ENCODE measurements around the gene EIF4E1B. TPM values are rescaled to one million over a fixed set of nuclear protein-coding genes. Genes with fewer than 3 reads are reported as not detected.

The EIF4E1B gene
- total RNA-seq, 4 donors from 2014 or later, result not detected

DNA sequence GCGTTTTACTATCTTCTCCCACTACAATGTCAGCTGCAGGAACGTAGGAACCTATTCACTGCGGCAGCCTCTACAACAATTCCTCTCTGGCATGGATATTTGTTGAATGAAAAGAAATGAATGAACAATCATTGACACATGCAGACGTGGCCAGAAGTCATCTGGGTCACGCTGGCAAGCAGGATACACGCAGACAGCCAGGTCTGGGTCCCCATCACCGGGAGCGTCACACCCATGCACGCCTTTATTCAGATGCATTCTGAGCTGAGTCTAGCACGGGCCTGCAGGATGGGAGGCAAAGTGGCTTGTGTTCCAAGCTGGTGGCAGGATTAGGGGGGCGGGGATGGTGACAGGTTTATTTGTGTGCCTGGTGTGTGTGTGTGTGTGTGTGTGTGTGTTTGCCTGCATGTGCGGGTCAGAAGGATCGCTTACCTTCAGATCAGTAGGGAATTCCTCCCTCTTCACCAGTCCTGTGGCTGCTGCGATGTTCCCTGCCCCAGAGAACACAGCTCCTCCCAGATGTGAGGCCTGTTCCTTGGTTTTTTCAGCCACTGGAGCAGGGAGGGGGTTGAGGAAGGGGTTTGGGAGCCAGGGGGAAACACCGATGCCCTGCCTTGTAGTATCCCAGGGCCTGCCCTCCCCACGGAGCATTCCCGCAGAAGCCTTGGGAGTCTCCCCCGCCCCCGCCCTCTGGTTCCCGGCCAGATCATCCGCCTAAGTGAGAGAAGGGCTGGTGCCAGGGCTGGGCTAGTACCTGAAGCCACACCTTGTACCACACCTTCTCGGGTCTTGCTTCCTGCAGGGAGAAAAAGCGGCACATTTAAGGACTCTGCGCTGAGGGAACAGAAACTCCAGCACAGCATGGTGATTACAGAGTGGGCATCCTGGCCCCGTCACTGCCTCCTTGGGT, 4.3 kb upstream of the EIF4E1B start:
- no peak for ATAC-seq
- TF ChIP-seq POLR2AphosphoS5 (IDR thresholded peaks at IDR 0.05) (no peak), POLR2A (IDR thresholded peaks at IDR 0.05) (no peak)
- H3K36me3 ChIP-seq, result no peaks in the 10 kb centered on the region
- no peaks in the 10 kb centered on the region for H3K9me3 ChIP-seq
- H3K27me3 ChIP-seq, result peaks cover 98% of the 10 kb centered on the region
- H3K4me3 ChIP-seq, result no peak overlapping the region
- peaks cover 0 to 27% (median 12%) of the 10 kb centered on the region in 3 donors for H3K4me1 ChIP-seq
- H3K27ac ChIP-seq, result no peak overlapping the region
- 56 to 70% methylated on average over 4 to 14 of the region's 25 CpGs for WGBS, 2 donors (ENCODE audit: low coverage in 1 of 2)

DNA sequence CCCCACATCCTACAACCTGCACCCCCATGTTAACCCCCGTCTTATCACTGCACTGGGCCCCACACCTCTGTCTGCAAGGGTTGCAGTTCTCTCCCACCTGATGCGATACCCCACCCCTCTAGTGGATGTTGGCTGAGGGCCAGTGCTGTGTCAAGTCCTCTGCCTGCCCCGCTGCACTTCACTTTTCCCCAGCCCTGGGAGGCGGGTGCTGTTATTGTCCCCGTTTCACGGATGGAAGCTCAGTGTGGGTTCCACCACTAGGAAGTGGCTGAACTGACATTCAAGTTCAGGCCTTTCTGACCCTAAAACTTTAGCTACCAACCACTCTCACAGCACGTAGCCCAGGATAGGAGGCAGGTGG, 3.6 kb upstream of the EIF4E1B start:
- H3K27ac ChIP-seq, result no peak overlapping the region
- 70 to 83% methylated on average over 1 to 3 of the region's 7 CpGs for WGBS, 2 donors (ENCODE audit: low coverage in 1 of 2)
- TF ChIP-seq EP300 (IDR thresholded peaks at IDR 0.05) (no peak), POLR2AphosphoS5 (IDR thresholded peaks at IDR 0.05) (no peak)

DNA sequence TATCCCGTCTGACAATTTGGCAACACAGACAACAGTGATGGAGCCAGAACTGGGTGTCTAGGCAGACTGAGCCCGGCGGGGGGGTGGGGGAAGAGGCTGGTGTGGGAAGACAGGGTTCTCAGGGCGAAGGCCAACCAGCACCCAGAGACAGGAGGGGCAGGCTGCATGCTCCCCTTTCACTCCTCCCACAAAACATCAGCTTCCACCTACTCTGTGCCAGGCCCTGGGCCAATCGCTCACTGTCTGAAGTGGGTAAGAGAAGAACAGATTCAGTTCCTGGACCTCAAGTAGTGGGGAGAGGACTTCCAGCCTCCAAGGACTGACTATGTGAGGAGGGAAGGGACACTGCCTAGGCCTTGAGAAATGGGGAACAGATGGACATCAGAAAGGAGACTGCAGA, 2.9 kb upstream of the EIF4E1B start:
- Histone ChIP-seq H3K27me3 (peaks cover 98% of the 10 kb centered on the region), H3K27ac (no peak overlapping the region), H3K36me3 (no peaks in the 10 kb centered on the region), H3K4me1 (peaks cover 0 to 19% (median 12%) of the 10 kb centered on the region in 3 donors), H3K9me3 (no peaks in the 10 kb centered on the region), H3K4me3 (no peak overlapping the region)
- TF ChIP-seq POLR2AphosphoS5 (IDR thresholded peaks at IDR 0.05), result no peak
- TF ChIP-seq, protein P1, sequence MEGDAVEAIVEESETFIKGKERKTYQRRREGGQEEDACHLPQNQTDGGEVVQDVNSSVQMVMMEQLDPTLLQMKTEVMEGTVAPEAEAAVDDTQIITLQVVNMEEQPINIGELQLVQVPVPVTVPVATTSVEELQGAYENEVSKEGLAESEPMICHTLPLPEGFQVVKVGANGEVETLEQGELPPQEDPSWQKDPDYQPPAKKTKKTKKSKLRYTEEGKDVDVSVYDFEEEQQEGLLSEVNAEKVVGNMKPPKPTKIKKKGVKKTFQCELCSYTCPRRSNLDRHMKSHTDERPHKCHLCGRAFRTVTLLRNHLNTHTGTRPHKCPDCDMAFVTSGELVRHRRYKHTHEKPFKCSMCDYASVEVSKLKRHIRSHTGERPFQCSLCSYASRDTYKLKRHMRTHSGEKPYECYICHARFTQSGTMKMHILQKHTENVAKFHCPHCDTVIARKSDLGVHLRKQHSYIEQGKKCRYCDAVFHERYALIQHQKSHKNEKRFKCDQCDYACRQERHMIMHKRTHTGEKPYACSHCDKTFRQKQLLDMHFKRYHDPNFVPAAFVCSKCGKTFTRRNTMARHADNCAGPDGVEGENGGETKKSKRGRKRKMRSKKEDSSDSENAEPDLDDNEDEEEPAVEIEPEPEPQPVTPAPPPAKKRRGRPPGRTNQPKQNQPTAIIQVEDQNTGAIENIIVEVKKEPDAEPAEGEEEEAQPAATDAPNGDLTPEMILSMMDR (IDR thresholded peaks at IDR 0.05), result no peak
- no peak for ATAC-seq
- WGBS, 2 donors (ENCODE audit: low coverage in 1 of 2), result 20 to 59% methylated on average over 1 to 4 of the region's 5 CpGs

More for the DNA sequence above, 3.6 kb upstream of the EIF4E1B start:
- Histone ChIP-seq H3K9me3 (no peaks in the 10 kb centered on the region), H3K36me3 (no peaks in the 10 kb centered on the region), H3K4me1 (peaks cover 0 to 20% (median 12%) of the 10 kb centered on the region in 3 donors), H3K4me3 (no peak overlapping the region), H3K27me3 (peaks cover 98% of the 10 kb centered on the region)
- ATAC-seq, result no peak

DNA sequence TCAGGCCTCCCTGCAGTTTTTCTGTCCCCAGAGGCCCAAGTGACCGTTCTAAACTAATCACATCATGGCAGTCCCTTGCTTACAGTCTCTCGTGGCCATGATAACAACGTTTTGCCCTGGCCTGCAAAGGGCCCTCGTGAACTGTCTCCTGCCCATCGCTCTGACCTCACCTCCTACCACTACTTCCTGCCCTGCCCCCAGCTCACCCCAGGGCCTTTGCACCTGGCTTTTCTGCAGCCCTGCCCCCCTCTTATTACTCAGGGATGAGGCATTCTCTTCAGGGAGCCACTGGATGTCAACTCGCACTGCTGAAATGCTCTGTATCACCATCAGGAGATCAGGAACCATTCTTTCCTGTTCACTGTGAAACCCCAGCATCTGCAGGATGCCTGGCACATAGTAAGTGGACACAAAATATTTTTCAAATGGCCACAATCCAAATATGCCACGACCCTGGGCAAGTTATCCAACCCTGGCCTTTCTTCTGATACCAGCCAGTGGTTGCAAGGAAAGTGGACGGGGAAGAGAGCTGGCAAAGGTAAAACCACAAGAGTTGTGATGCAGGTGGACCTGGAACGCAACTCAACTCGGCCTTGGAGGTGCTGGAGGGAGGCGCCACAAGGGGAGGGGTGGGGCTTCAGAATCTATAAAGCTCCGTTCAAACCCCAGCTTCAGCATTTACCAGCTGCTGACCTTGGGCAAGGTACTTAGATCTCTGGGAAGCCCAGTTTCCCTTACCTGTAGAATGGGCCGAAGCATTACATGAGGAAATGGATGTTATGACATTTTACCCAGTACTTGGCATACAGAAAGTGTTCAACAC, 1.9 kb upstream of the EIF4E1B start:
- ATAC-seq, result no peak
- Histone ChIP-seq H3K27me3 (peaks cover 99% of the 10 kb centered on the region), H3K36me3 (no peaks in the 10 kb centered on the region), H3K9me3 (no peaks in the 10 kb centered on the region), H3K27ac (no peak overlapping the region), H3K4me3 (no peak overlapping the region), H3K4me1 (peaks cover 0 to 19% (median 12%) of the 10 kb centered on the region in 3 donors)
- 41 to 64% methylated on average over 5 to 9 of the region's 13 CpGs for WGBS, 2 donors (ENCODE audit: low coverage in 1 of 2)
- TF ChIP-seq EP300 (IDR thresholded peaks at IDR 0.05) (no peak), POLR2AphosphoS5 (IDR thresholded peaks at IDR 0.05) (no peak), POLR2A (IDR thresholded peaks at IDR 0.05) (no peak)
- TF ChIP-seq, protein P1 (IDR thresholded peaks at IDR 0.05), result no peak

DNA sequence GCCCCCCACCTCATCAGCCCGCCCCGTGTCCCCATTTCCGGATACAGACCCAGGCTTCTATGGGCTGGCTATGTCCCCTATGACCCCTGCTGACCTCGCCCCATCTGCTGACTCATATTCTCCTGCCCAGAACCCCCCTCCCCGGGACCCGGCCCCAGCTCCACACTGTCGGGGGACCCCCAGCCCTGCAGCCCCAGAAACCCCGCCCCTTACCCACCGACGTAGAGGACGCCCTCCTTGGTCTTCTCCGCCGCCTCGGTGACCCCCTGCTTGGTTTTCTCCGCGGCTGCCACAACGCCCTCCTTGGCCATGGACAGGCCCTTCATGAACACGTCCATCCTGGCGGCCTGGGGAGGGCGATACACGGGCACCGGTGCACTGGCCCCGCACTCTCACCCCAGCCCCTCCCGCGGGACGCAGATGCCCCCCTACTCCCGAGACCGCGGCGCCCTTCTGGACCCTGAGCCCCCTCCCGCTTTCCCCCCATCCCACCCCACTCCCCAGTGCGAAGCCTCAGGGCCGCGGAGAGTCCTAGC, 1.1 kb upstream of the EIF4E1B start:
- TF ChIP-seq POLR2AphosphoS5 (IDR thresholded peaks at IDR 0.05), result no peak
- TF ChIP-seq POLR2A (IDR thresholded peaks at IDR 0.05), result no peak
- Histone ChIP-seq H3K36me3 (no peaks in the 10 kb centered on the region), H3K9me3 (no peaks in the 10 kb centered on the region), H3K4me3 (peak overlapping the region in 1 of 2 donors; percentile 47), H3K4me1 (peaks cover 0 to 19% (median 12%) of the 10 kb centered on the region in 3 donors), H3K27me3 (peaks cover 99% of the 10 kb centered on the region), H3K27ac (no peak overlapping the region)
- 6 to 21% methylated on average over 4 to 6 of the region's 34 CpGs for WGBS, 2 donors (ENCODE audit: low coverage in 1 of 2)
- no peak for ATAC-seq

DNA sequence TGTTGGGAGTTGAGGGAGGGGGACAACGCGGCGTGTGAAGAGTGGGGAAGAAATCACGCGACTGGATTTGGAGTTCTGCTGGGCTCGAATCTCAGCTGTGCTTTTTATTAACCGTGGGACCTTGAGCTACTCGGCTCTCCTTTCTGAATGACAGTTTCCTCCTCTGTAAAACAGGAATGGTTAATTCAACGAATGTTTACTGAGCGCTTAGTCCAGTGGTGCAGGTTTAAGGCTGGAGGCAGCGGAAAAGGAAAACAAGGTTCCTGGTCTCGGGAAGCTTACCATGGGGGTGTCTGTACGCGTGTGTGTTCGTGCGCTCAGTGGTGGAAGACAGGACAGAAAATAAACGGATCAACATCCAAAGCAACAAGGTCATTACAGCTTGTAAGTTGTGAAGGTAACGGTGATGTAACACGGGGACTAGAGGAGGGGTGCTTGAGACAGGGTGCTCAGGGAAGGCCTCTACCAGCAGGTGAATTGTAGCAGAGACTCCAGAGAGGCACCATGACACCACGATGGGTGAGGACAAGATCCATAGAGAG, 277 bp downstream of the EIF4E1B start:
- Histone ChIP-seq H3K27ac (no peak overlapping the region), H3K9me3 (no peaks in the 10 kb centered on the region), H3K36me3 (no peaks in the 10 kb centered on the region), H3K4me1 (peaks cover 0 to 19% (median 12%) of the 10 kb centered on the region in 3 donors), H3K4me3 (peak overlapping the region in 1 of 2 donors; percentile 47), H3K27me3 (peaks cover 95% of the 10 kb centered on the region)
- TF ChIP-seq EP300 (IDR thresholded peaks at IDR 0.05), result no peak
- TF ChIP-seq POLR2A (IDR thresholded peaks at IDR 0.05), result no peak
- no peak for TF ChIP-seq POLR2AphosphoS5 (IDR thresholded peaks at IDR 0.05)
- ATAC-seq, result no peak
- 8% methylated on average over 18 of the region's 20 CpGs; no CpG with 5 or more reads in 1 of the 2 donors for WGBS, 2 donors (ENCODE audit: low coverage in 1 of 2)
